ENCODE results near the gene DSG3. TPM values are rescaled to one million over a fixed set of nuclear protein-coding genes. Genes with fewer than 3 reads are reported as not detected.

Gene DSG3
- total and polyA plus RNA-seq, 2 of the 8 experiments (the other 6 are each of a cell fraction or from before 2014, with no cell fraction given): 0.03 to 0.07 TPM

DNA sequence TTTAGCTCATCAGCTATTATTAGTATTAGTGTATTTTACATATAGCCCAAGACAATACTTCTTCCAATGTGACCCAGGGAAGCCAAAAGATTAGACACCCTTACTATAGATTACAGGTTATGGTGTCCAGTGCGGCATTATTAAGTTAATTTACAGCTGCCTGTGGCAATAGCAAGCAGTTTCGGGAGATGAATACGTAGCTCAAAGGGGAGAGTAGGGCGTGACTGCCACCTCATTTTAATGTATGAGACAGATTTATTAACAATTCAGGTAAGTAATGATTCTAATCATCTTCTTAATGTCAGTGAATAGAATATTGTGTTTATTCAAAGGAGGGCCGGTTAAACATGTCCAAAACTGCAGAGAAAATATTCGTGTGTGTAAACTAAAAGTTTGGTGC, 6.8 kb upstream of the DSG3 start:
- ChIA-PET POLR2A (ENCODE audit: partially characterized antibody) (no interaction called here), CTCF (ENCODE audit: partially characterized antibody) (interaction anchor here (0.7 to 6.8 kb wide), 4 partner anchors 9 to 472 kb away, joined by 3 to 47 read pairs (median 4); no protein-coding TSS in a partner anchor)
- H3K4me3 ChIP-seq (ENCODE audit: extremely low read depth in 1 of 4, insufficient read depth in 2 of 4, low read depth in 3 of 4, low read length in 4 of 4): no peak overlapping the region
- FAIRE-seq: no peak
- TF ChIP-seq POU5F1 (IDR thresholded peaks at IDR 0.05; ENCODE audit: low read depth, low read length) (no peak), BCL11A (IDR thresholded peaks at IDR 0.05; ENCODE audit: low read depth in 2 of 2, low read length in 2 of 2) (no peak), SUZ12 (IDR thresholded peaks at IDR 0.05; ENCODE audit: low read length) (no peak)
- no peak overlapping the region for H4K8ac ChIP-seq (ENCODE audit: extremely low read depth, insufficient read depth, low read length)
- H3K56ac ChIP-seq (replicated peaks; ENCODE audit: insufficient read length, low read depth, low read length): no peak overlapping the region
- H3K4ac ChIP-seq (replicated peaks; ENCODE audit: insufficient read length, low read depth, low read length): no peak overlapping the region
- no peak overlapping the region for H2BK20ac ChIP-seq (ENCODE audit: low read length)
- H2BK12ac ChIP-seq (ENCODE audit: low read depth, low read length): no peak overlapping the region
- 90% methylated on average over 6 of the region's 6 CpGs; no CpG with 5 or more reads in 1 of the 2 experiments for WGBS, 2 experiments (ENCODE audit: extremely low coverage in 1 of 2, insufficient coverage in 1 of 2, insufficient read length in 1 of 2, insufficient replicate concordance in 2 of 2, low coverage in 1 of 2, low lambda C conversion rate in 2 of 2, missing lambda C conversion rate in 1 of 2)
- H4K5ac ChIP-seq (ENCODE audit: insufficient read length, low read depth, low read length): no peak overlapping the region
- H3K18ac ChIP-seq (ENCODE audit: extremely low read depth, low read length): no peak overlapping the region
- H3K27me3 ChIP-seq (replicated peaks in 1 of 4; ENCODE audit: control insufficient read depth in 3 of 4, extremely low read depth in 1 of 4, insufficient read depth in 3 of 4, low read length in 3 of 4): no peaks in the 10 kb centered on the region
- no peak overlapping the region for H2BK5ac ChIP-seq (ENCODE audit: low read depth, low read length)
- H2BK120ac ChIP-seq (replicated peaks; ENCODE audit: low read depth, low read length): no peak overlapping the region
- no peaks in the 10 kb centered on the region for H3K23me2 ChIP-seq (ENCODE audit: low read depth, low read length)
- no peak overlapping the region for H3K14ac ChIP-seq (ENCODE audit: insufficient read length)
- no peak overlapping the region for H3K23ac ChIP-seq (ENCODE audit: insufficient read length)
- H4K20me1 ChIP-seq (replicated peaks in 1 of 2; ENCODE audit: control insufficient read depth in 1 of 2, insufficient read depth in 2 of 2, low read length in 2 of 2): no peaks in the 10 kb centered on the region
- no peak overlapping the region for H4K91ac ChIP-seq (replicated peaks; ENCODE audit: insufficient read length, low read length)
- no peaks in the 10 kb centered on the region for H3K36me3 ChIP-seq (ENCODE audit: control insufficient read depth in 2 of 4, insufficient read depth in 4 of 4, low read length in 3 of 4)
- no peak overlapping the region for H3K27ac ChIP-seq (ENCODE audit: low read depth, low read length)
- no peak overlapping the region for H3K9ac ChIP-seq (replicated peaks in 1 of 4; ENCODE audit: extremely low read depth in 1 of 4, low read depth in 3 of 4, low read length in 3 of 4)
- no peak overlapping the region for H2AK5ac ChIP-seq (ENCODE audit: low read depth, low read length)
- H3K79me2 ChIP-seq (ENCODE audit: control insufficient read depth in 1 of 2, insufficient read depth in 2 of 2, low read length in 2 of 2): no peaks in the 10 kb centered on the region
- no peak overlapping the region for H2BK15ac ChIP-seq (ENCODE audit: low read length)
- no peak overlapping the region for H3K4me2 ChIP-seq (ENCODE audit: insufficient read depth in 1 of 2, low read depth in 2 of 2, low read length in 2 of 2)
- no peaks in the 10 kb centered on the region for H3K9me3 ChIP-seq (ENCODE audit: insufficient read depth in 2 of 2, low read depth in 1 of 2, low read length in 1 of 2)
- no peaks in the 10 kb centered on the region for H3K4me1 ChIP-seq (replicated peaks in 1 of 4; ENCODE audit: control insufficient read depth in 3 of 4, insufficient read depth in 4 of 4, low read length in 3 of 4)
- DNase-seq (ENCODE audit: low read depth in 1 of 2, low spot score in 2 of 2): no peak
- H3K79me1 ChIP-seq (ENCODE audit: low read depth, low read length): no peaks in the 10 kb centered on the region
- no peak overlapping the region for H2AFZ ChIP-seq (ENCODE audit: low read length)

All from H1 (cell line).